ENCODE data around the gene KCNN3. TPM values are rescaled to one million over a fixed set of nuclear protein-coding genes. Genes with fewer than 3 reads are reported as not detected.

KCNN3 gene
- total RNA-seq, 1 experiment from 2014 or later: 0.73 TPM

DNA sequence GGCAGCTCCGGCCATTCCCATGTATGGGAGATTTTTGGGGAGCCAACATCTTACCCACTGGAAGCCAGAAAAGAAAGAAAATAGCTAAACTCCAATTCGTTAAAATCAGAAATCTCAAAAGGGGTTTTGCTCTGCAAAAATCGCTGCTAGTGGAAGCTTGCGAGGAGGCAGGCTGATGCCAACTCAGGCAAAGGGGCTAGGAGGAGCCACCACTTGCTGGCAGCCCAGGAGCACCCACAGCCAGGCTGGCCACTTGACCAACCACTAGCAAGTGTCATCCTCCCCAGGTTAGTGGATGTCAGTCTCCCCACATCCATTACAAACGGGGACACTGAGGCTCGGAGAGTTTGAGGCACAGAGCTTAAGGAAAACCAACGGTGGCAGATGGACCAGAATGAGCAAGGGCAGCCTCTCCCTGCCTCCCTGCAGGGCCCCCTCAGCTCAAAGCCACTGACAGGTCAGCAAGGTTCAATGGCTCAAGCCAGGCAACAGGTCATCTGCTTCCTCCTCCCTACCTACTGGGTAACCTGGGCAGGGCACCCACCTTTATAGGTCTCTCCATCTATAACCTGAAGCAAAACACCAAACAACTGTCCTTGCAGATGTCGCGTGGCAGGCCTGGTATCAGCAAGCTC lies 10.8 kb downstream of the KCNN3 start:
- CTCF ChIA-PET: no interaction called here
- intact Hi-C loops (cut with micrococcal nuclease; ENCODE audit: unreplicated experiment): no loop called here
- TF ChIP-seq EZH2 (IDR thresholded peaks at IDR 0.05; ENCODE audit: borderline replicate concordance, low read depth, low read length, poor library complexity, severe bottlenecking): no peak
- TF ChIP-seq CTCF (conservative IDR thresholded peaks at IDR 0.05; ENCODE audit: low read depth, low read length): no peak
- peaks cover 8% of the 10 kb centered on the region for H3K4me1 ChIP-seq (ENCODE audit: insufficient read depth, low read length, poor library complexity, severe bottlenecking)
- no peak for DNase-seq (ENCODE audit: low spot score)
- H3K27ac ChIP-seq (ENCODE audit: low read depth, low read length, poor library complexity, severe bottlenecking): no peak overlapping the region
- no TSS peak for BruUV-seq (replicated peaks)
- no peak overlapping the region for H3K4me3 ChIP-seq (ENCODE audit: low read depth, low read length, poor library complexity, severe bottlenecking)
- POLR2A ChIA-PET (ENCODE audit: low non-redundant PET): no interaction called here
- H3K9me3 ChIP-seq (ENCODE audit: low read depth, low read length, poor library complexity, severe bottlenecking): no peaks in the 10 kb centered on the region
- no peaks in the 10 kb centered on the region for H3K36me3 ChIP-seq (ENCODE audit: insufficient read depth, low read length, poor library complexity, severe bottlenecking)
- no peaks in the 10 kb centered on the region for H3K27me3 ChIP-seq (replicated peaks; ENCODE audit: insufficient read depth, low read depth, low read length, poor library complexity)

GRCh38 chr1:154857441-154858215 lies 12.5 kb downstream of the KCNN3 start:
- H3K9me3 ChIP-seq (ENCODE audit: low read depth, low read length, poor library complexity, severe bottlenecking): no peaks in the 10 kb centered on the region
- no peaks in the 10 kb centered on the region for H3K27me3 ChIP-seq (replicated peaks; ENCODE audit: insufficient read depth, low read depth, low read length, poor library complexity)
- no TSS peak for BruUV-seq (replicated peaks)
- H3K27ac ChIP-seq (ENCODE audit: low read depth, low read length, poor library complexity, severe bottlenecking): no peak overlapping the region
- intact Hi-C loops (cut with micrococcal nuclease; ENCODE audit: unreplicated experiment): no loop called here
- H3K36me3 ChIP-seq (ENCODE audit: insufficient read depth, low read length, poor library complexity, severe bottlenecking): no peaks in the 10 kb centered on the region
- H3K4me3 ChIP-seq (ENCODE audit: low read depth, low read length, poor library complexity, severe bottlenecking): no peak overlapping the region
- peaks cover 8% of the 10 kb centered on the region for H3K4me1 ChIP-seq (ENCODE audit: insufficient read depth, low read length, poor library complexity, severe bottlenecking)
- no peak for DNase-seq (ENCODE audit: low spot score)
- TF ChIP-seq EZH2 (IDR thresholded peaks at IDR 0.05; ENCODE audit: borderline replicate concordance, low read depth, low read length, poor library complexity, severe bottlenecking): no peak
- no peak for TF ChIP-seq CTCF (conservative IDR thresholded peaks at IDR 0.05; ENCODE audit: low read depth, low read length)
- ChIA-PET CTCF (no interaction called here), POLR2A (ENCODE audit: low non-redundant PET) (interaction anchor here (0.5 kb wide), 1 partner anchor 141 kb away, joined by 13 read pairs; no protein-coding TSS in a partner anchor)

DNA sequence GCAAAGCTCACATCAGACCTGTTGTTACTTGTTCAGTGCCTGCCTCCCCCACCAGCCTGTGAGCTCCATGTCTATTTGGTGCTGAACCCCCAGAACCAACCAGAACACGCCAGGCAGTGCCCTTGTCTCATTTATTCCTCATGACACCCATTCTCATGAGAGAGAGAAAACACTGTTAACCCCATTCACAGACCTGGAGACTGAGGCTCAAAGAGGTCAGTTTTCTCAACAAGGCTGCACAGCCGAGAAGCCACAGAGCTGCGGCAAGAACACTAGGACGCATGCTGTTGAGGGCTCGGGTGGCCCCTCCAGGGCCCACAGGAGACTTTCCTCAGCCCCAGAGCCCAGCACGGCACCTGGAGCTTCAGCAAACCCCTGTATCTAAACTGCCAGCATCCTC lies 13.1 kb downstream of the KCNN3 start:
- no peak overlapping the region for H3K4me3 ChIP-seq (ENCODE audit: low read depth, low read length, poor library complexity, severe bottlenecking)
- H3K9me3 ChIP-seq (ENCODE audit: low read depth, low read length, poor library complexity, severe bottlenecking): no peaks in the 10 kb centered on the region
- intact Hi-C loops (cut with micrococcal nuclease; ENCODE audit: unreplicated experiment): no loop called here
- peaks cover 8% of the 10 kb centered on the region for H3K4me1 ChIP-seq (ENCODE audit: insufficient read depth, low read length, poor library complexity, severe bottlenecking)
- TF ChIP-seq EZH2 (IDR thresholded peaks at IDR 0.05; ENCODE audit: borderline replicate concordance, low read depth, low read length, poor library complexity, severe bottlenecking) (no peak), CTCF (conservative IDR thresholded peaks at IDR 0.05; ENCODE audit: low read depth, low read length) (no peak)
- no peaks in the 10 kb centered on the region for H3K36me3 ChIP-seq (ENCODE audit: insufficient read depth, low read length, poor library complexity, severe bottlenecking)
- POLR2A ChIA-PET (ENCODE audit: low non-redundant PET): no interaction called here
- CTCF ChIA-PET: interaction anchor here (1.1 kb wide), 1 partner anchor 49 kb away, joined by 3 read pairs; no protein-coding TSS in a partner anchor
- BruUV-seq (replicated peaks): no TSS peak
- no peak overlapping the region for H3K27ac ChIP-seq (ENCODE audit: low read depth, low read length, poor library complexity, severe bottlenecking)
- DNase-seq (ENCODE audit: low spot score): no peak
- H3K27me3 ChIP-seq (replicated peaks; ENCODE audit: insufficient read depth, low read depth, low read length, poor library complexity): no peaks in the 10 kb centered on the region
